Measurements from ENCODE around the gene TRIM16.
"Not testable (repeated sequence)": the region's sequence is repeated elsewhere in the genome, so short reads cannot be mapped to it uniquely, and the experiment has no call there.

TRIM16 gene

GRCh38 chr17:15615850-15616249 is 68.3 kb downstream of the TRIM16 start:
- DNase-seq (ENCODE audit: low spot score), result not testable (repeated sequence)

GRCh38 chr17:15613111-15613510 is 71.0 kb downstream of the TRIM16 start:
- DNase-seq (ENCODE audit: low spot score), result not testable (repeated sequence)

- DNase-seq (ENCODE audit: low spot score), result not testable (repeated sequence)
Observed at GRCh38 chr17:15592960-15593359, 91.2 kb downstream of the TRIM16 start.

- DNase-seq (ENCODE audit: low spot score), result not testable (repeated sequence)
Observed at GRCh38 chr17:15591986-15592385, 92.1 kb downstream of the TRIM16 start.

GRCh38 chr17:15590844-15591243 is 93.3 kb downstream of the TRIM16 start:
- not testable (repeated sequence) for DNase-seq (ENCODE audit: low spot score)

GRCh38 chr17:15589544-15590536 is 94.3 kb downstream of the TRIM16 start:
- not testable (repeated sequence) for DNase-seq (ENCODE audit: low spot score)

GRCh38 chr17:15588017-15588416 is 96.1 kb downstream of the TRIM16 start:
- not testable (repeated sequence) for DNase-seq (ENCODE audit: low spot score)

- not testable (repeated sequence) for DNase-seq (ENCODE audit: low spot score)
Observed at GRCh38 chr17:15583313-15583712, 100.8 kb downstream of the TRIM16 start.

GRCh38 chr17:15581462-15581861 is 102.6 kb downstream of the TRIM16 start:
- DNase-seq (ENCODE audit: low spot score), result not testable (repeated sequence)
